Ectodermal cell (in vitro differentiated cells): ENCODE measurements around the gene LRRC55.

Experiments
- H3K27ac ChIP-seq: 2 replicates; pipeline ENCODE4 v1.7.0; 2013; ENCODE audit warnings: mild to moderate bottlenecking, low read depth, low read length; ENCODE audit not compliant: insufficient read depth, poor library complexity, severe bottlenecking
- H3K27me3 ChIP-seq: 2 replicates; pipeline ENCODE4 v1.7.0; 2013; ENCODE audit warnings: mild to moderate bottlenecking, low read length; ENCODE audit not compliant: insufficient read depth, control insufficient read depth, poor library complexity, severe bottlenecking
- H3K36me3 ChIP-seq: one replicate; pipeline ENCODE4 v1.7.0; 2013; ENCODE audit warnings: low read length; ENCODE audit not compliant: control insufficient read depth, insufficient read depth
- H3K4me1 ChIP-seq: one replicate; pipeline ENCODE4 v1.7.0; 2013; ENCODE audit warnings: low read length; ENCODE audit not compliant: control insufficient read depth, insufficient read depth
- H3K4me3 ChIP-seq: 2 replicates; pipeline ENCODE4 v1.7.0; 2013; ENCODE audit warnings: low read depth, low read length, control low read depth; ENCODE audit not compliant: insufficient read depth
- H3K9me3 ChIP-seq: 2 replicates; pipeline ENCODE4 v1.7.0; 2013; ENCODE audit warnings: mild to moderate bottlenecking, low read length, moderate library complexity; ENCODE audit not compliant: control insufficient read depth
- WGBS, 2 experiments: methylation state at CpG; one replicate each; pipeline ENCODE4 v1.1.7; 2013; ENCODE audit warnings: missing lambda C conversion rate in 2 of 2; 5-methylcytosine and 5-hydroxymethylcytosine counted together

LRRC55 gene

GRCh38 chr11:57175478-57175877, 6.3 kb upstream of the LRRC55 start:
- Histone ChIP-seq H3K4me1 (peaks cover 12% of the 10 kb centered on the region), H3K4me3 (no peak overlapping the region)

GRCh38 chr11:57178334-57178733, 3.4 kb upstream of the LRRC55 start:
- H3K36me3 ChIP-seq: no peaks in the 10 kb centered on the region
- H3K27me3 ChIP-seq: no peaks in the 10 kb centered on the region
- H3K9me3 ChIP-seq: no peaks in the 10 kb centered on the region
- peaks cover 18% of the 10 kb centered on the region for H3K4me1 ChIP-seq
- H3K27ac ChIP-seq: no peak overlapping the region
- WGBS, 2 experiments: no CpG with 5 or more reads among the region's 2 CpGs
- no peak overlapping the region for H3K4me3 ChIP-seq

More at GRCh38 chr11:57175478-57175877, 6.3 kb upstream of the LRRC55 start:
- Histone ChIP-seq H3K27ac (no peak overlapping the region), H3K27me3 (no peaks in the 10 kb centered on the region), H3K9me3 (no peaks in the 10 kb centered on the region), H3K36me3 (no peaks in the 10 kb centered on the region)

- no peaks in the 10 kb centered on the region for H3K9me3 ChIP-seq
- H3K36me3 ChIP-seq: no peaks in the 10 kb centered on the region
- H3K27ac ChIP-seq: no peak overlapping the region
- 18 to 20% methylated on average over 7 of the region's 7 CpGs for WGBS, 2 experiments
- peak overlapping the region; percentile 24 for H3K4me3 ChIP-seq
- no peaks in the 10 kb centered on the region for H3K27me3 ChIP-seq
- peaks cover 18% of the 10 kb centered on the region for H3K4me1 ChIP-seq
These were observed 2.1 kb upstream of the LRRC55 start for GRCh38 chr11:57179681-57180080.

- H3K27ac ChIP-seq: no peak overlapping the region
- no peaks in the 10 kb centered on the region for H3K27me3 ChIP-seq
- H3K9me3 ChIP-seq: no peaks in the 10 kb centered on the region
- WGBS, 2 experiments: 1 to 2% methylated on average over 24 of the region's 24 CpGs
- H3K4me3 ChIP-seq: peak overlapping the region; percentile 24
- peaks cover 18% of the 10 kb centered on the region for H3K4me1 ChIP-seq
- H3K36me3 ChIP-seq: no peaks in the 10 kb centered on the region
These were observed 1.6 kb upstream of the LRRC55 start for GRCh38 chr11:57180081-57180561.

GRCh38 chr11:57180964-57181363, 789 bp upstream of the LRRC55 start:
- Histone ChIP-seq H3K4me1 (peaks cover 18% of the 10 kb centered on the region), H3K27me3 (no peaks in the 10 kb centered on the region), H3K4me3 (no peak overlapping the region), H3K27ac (no peak overlapping the region), H3K9me3 (no peaks in the 10 kb centered on the region), H3K36me3 (no peaks in the 10 kb centered on the region)
- 71 to 72% methylated on average over 2 of the region's 2 CpGs for WGBS, 2 experiments

- no peak overlapping the region for H3K4me3 ChIP-seq
- H3K36me3 ChIP-seq: no peaks in the 10 kb centered on the region
- no peaks in the 10 kb centered on the region for H3K9me3 ChIP-seq
- no peaks in the 10 kb centered on the region for H3K27me3 ChIP-seq
- no peak overlapping the region for H3K27ac ChIP-seq
- peaks cover 18% of the 10 kb centered on the region for H3K4me1 ChIP-seq
- WGBS, 2 experiments: 94 to 98% methylated on average over 3 of the region's 3 CpGs
These were observed 1.1 kb downstream of the LRRC55 start for GRCh38 chr11:57182896-57183295.

GRCh38 chr11:57190548-57190947, 8.8 kb downstream of the LRRC55 start:
- H3K27me3 ChIP-seq: no peaks in the 10 kb centered on the region
- no peak overlapping the region for H3K4me3 ChIP-seq
- no peaks in the 10 kb centered on the region for H3K9me3 ChIP-seq
- H3K4me1 ChIP-seq: no peaks in the 10 kb centered on the region
- no peak overlapping the region for H3K27ac ChIP-seq
- H3K36me3 ChIP-seq: no peaks in the 10 kb centered on the region
- WGBS, 2 experiments: 96 to 98% methylated on average over 4 of the region's 4 CpGs

GRCh38 chr11:57191311-57192219, 9.8 kb downstream of the LRRC55 start:
- Histone ChIP-seq H3K27me3 (no peaks in the 10 kb centered on the region), H3K27ac (no peak overlapping the region), H3K4me3 (no peak overlapping the region), H3K4me1 (no peaks in the 10 kb centered on the region), H3K9me3 (no peaks in the 10 kb centered on the region), H3K36me3 (no peaks in the 10 kb centered on the region)
- 66 to 79% methylated on average over 9 of the region's 9 CpGs for WGBS, 2 experiments

- H3K4me3 ChIP-seq: no peak overlapping the region
- H3K27me3 ChIP-seq: no peaks in the 10 kb centered on the region
- 88 to 100% methylated on average over 1 of the region's 1 CpG for WGBS, 2 experiments
- no peak overlapping the region for H3K27ac ChIP-seq
- H3K9me3 ChIP-seq: no peaks in the 10 kb centered on the region
- H3K4me1 ChIP-seq: no peaks in the 10 kb centered on the region
- no peaks in the 10 kb centered on the region for H3K36me3 ChIP-seq
These were observed 10.6 kb downstream of the LRRC55 start for GRCh38 chr11:57192316-57192715.

GRCh38 chr11:57196596-57196995, 14.8 kb downstream of the LRRC55 start:
- H3K27me3 ChIP-seq: no peaks in the 10 kb centered on the region
- no peak overlapping the region for H3K27ac ChIP-seq
- WGBS, 2 experiments: 96 to 97% methylated on average over 5 to 6 of the region's 6 CpGs
- peaks cover 3% of the 10 kb centered on the region for H3K4me1 ChIP-seq
- no peaks in the 10 kb centered on the region for H3K36me3 ChIP-seq
- no peaks in the 10 kb centered on the region for H3K9me3 ChIP-seq
- no peak overlapping the region for H3K4me3 ChIP-seq
